C4-2B (cell line): Measurements from ENCODE around the gene KIF21A.

Experiments
- CTCF ChIP-seq: fragments of 450-650 bp; conservative IDR thresholded peaks from 2 replicates; pipeline ENCODE4 v1.5.1; 2017; ENCODE audit warnings: mild to moderate bottlenecking
- ZFX ChIP-seq: fragments of 450-650 bp; IDR thresholded peaks from 2 replicates; pipeline ENCODE4 v1.6.1; 2017

- TF ChIP-seq CTCF (no peak), ZFX (no peak)
These were observed 98.0 kb downstream of the KIF21A start for GRCh38 chr12:39344926-39345325.
